Measurements from ENCODE around the gene TEKTIP1.

Gene TEKTIP1

GRCh38 chr19:3538965-3539755, at the start of gene TEKTIP1:
Gene TEKTIP1, plus strand, starts transcription at chr19:3539174. Its CDS starts 4 bp downstream, at chr19:3539178.
- no peak for DNase-seq (ENCODE audit: low read depth)

- no peak for DNase-seq (ENCODE audit: low read depth)
These were observed 47.4 kb upstream of the TEKTIP1 start for GRCh38 chr19:3491396-3492119.

- no peak for DNase-seq (ENCODE audit: low read depth)
These were observed 46.7 kb upstream of the TEKTIP1 start for GRCh38 chr19:3492131-3492839.

- DNase-seq (ENCODE audit: low read depth) = no peak
These were observed 46.1 kb upstream of the TEKTIP1 start for GRCh38 chr19:3492919-3493318.

GRCh38 chr19:3493651-3494050, 45.3 kb upstream of the TEKTIP1 start:
- DNase-seq (ENCODE audit: low read depth) = no peak

- no peak for DNase-seq (ENCODE audit: low read depth)
These were observed 44.9 kb upstream of the TEKTIP1 start for GRCh38 chr19:3494051-3494450.

GRCh38 chr19:3494559-3494958, 44.4 kb upstream of the TEKTIP1 start:
- no peak for DNase-seq (ENCODE audit: low read depth)

- DNase-seq (ENCODE audit: low read depth) = no peak
These were observed 42.3 kb upstream of the TEKTIP1 start for GRCh38 chr19:3496392-3497273.

GRCh38 chr19:3497757-3498520, 41.0 kb upstream of the TEKTIP1 start:
- DNase-seq (ENCODE audit: low read depth) = no peak

- DNase-seq (ENCODE audit: low read depth) = no peak
These were observed 39.1 kb upstream of the TEKTIP1 start for GRCh38 chr19:3499738-3500428.

- DNase-seq (ENCODE audit: low read depth) = peak; percentile 91
These were observed 38.4 kb upstream of the TEKTIP1 start, which contains the start of gene DOHH for GRCh38 chr19:3500429-3501101. Gene DOHH, minus strand, starts transcription at chr19:3500674. Its CDS starts 3,860 bp downstream, at chr19:3496814.

- no peak for DNase-seq (ENCODE audit: low read depth)
These were observed 37.2 kb upstream of the TEKTIP1 start for GRCh38 chr19:3501780-3502179.

- DNase-seq (ENCODE audit: low read depth) = no peak
These were observed 35.9 kb upstream of the TEKTIP1 start for GRCh38 chr19:3503036-3503572.

GRCh38 chr19:3504735-3505134, 34.2 kb upstream of the TEKTIP1 start:
- DNase-seq (ENCODE audit: low read depth) = no peak

- peak; percentile 99 for DNase-seq (ENCODE audit: low read depth)
These were observed 33.2 kb upstream of the TEKTIP1 start, which contains the start of gene FZR1 for GRCh38 chr19:3505598-3506383. Gene FZR1, plus strand, starts transcription at chr19:3506311. Its CDS starts 16,679 bp downstream, at chr19:3522990.

GRCh38 chr19:3506384-3507340, 32.3 kb upstream of the TEKTIP1 start:
- no peak for DNase-seq (ENCODE audit: low read depth)
